Keratinocyte (primary cell): ENCODE data around the gene ADAMTS17. TPM values are rescaled to one million over a fixed set of nuclear protein-coding genes. Genes with fewer than 3 reads are reported as not detected.

Source experiments
- DNase-seq: peaks from one replicate; pipeline ENCODE4 v3.0.0-alpha.2; 2011; ENCODE audit warnings: low read depth, missing footprints, low spot score
- FAIRE-seq: peaks from 2 replicates; lab custom pipeline; 2011; peaks lifted over from hg19 to GRCh38; lab: Jason Lieb, UNC
- H2AFZ ChIP-seq: 2 replicates; pipeline ENCODE4 v1.6.0; 2012; ENCODE audit warnings: low read length, control low read depth, inconsistent platforms; ENCODE audit not compliant: control insufficient read depth
- H3K27ac ChIP-seq: 2 replicates; pipeline ENCODE4 v1.5.1; 2011; ENCODE audit warnings: low read length; ENCODE audit not compliant: control insufficient read depth, insufficient read depth
- H3K27me3 ChIP-seq: 3 replicates; pipeline ENCODE4 v1.6.0; 2011; ENCODE audit warnings: low read length; ENCODE audit not compliant: control insufficient read depth, insufficient read depth; ENCODE audit errors: extremely low read depth
- H3K36me3 ChIP-seq, 2 experiments: 2 replicates in 1 of 2; 3 replicates in 1 of 2; pipeline ENCODE4 v1.5.1; 2011; ENCODE audit warnings: low read length in 2 of 2, mild to moderate bottlenecking in 1 of 2; ENCODE audit not compliant: control insufficient read depth in 2 of 2, insufficient read depth in 2 of 2; ENCODE audit errors: extremely low read depth in 1 of 2
- H3K4me1 ChIP-seq: 3 replicates; pipeline ENCODE4 v1.5.1; 2011; ENCODE audit warnings: low read length; ENCODE audit not compliant: control insufficient read depth, insufficient read depth; ENCODE audit errors: extremely low read depth
- H3K4me2 ChIP-seq: 3 replicates; pipeline ENCODE4 v1.6.0; 2011; ENCODE audit warnings: low read depth, low read length; ENCODE audit not compliant: control insufficient read depth, insufficient read depth; ENCODE audit errors: extremely low read depth
- H3K4me3 ChIP-seq, 3 experiments: fragments of 200-600 bp in 1 of 3; sonication (generic) in 1 of 3; 2 replicates in 2 of 3; 3 replicates in 1 of 3; pipeline ENCODE4 v1.5.1; 2011 to 2016; ENCODE audit warnings: low read length in 3 of 3, mild to moderate bottlenecking in 3 of 3, control low read depth in 2 of 3, inconsistent platforms in 1 of 3, low read depth in 1 of 3, mixed read lengths in 1 of 3, mixed run types in 1 of 3, moderate library complexity in 1 of 3; ENCODE audit not compliant: control insufficient read depth in 2 of 3, insufficient read depth in 2 of 3; ENCODE audit errors: extremely low read depth in 1 of 3
- H3K79me2 ChIP-seq: 2 replicates; pipeline ENCODE4 v1.6.0; 2012; ENCODE audit warnings: low read length; ENCODE audit not compliant: control insufficient read depth, insufficient read depth
- H3K9ac ChIP-seq: 3 replicates; pipeline ENCODE4 v1.6.0; 2011; ENCODE audit warnings: low read length; ENCODE audit not compliant: control insufficient read depth, insufficient read depth; ENCODE audit errors: extremely low read depth
- H3K9me1 ChIP-seq: 3 replicates; pipeline ENCODE4 v1.6.0; 2011; ENCODE audit warnings: low read length; ENCODE audit not compliant: control insufficient read depth, insufficient read depth; ENCODE audit errors: extremely low read depth
- H3K9me3 ChIP-seq: 2 replicates; pipeline ENCODE4 v1.5.1; 2012; ENCODE audit warnings: low read depth, low read length; ENCODE audit not compliant: control insufficient read depth
- H4K20me1 ChIP-seq: 3 replicates; pipeline ENCODE4 v1.6.0; 2011; ENCODE audit warnings: low read length; ENCODE audit not compliant: control insufficient read depth, insufficient read depth; ENCODE audit errors: extremely low read depth
- CTCF ChIP-seq, 3 experiments: IDR thresholded peaks in 1 of 3; conservative IDR thresholded peaks in 1 of 3; optimal IDR thresholded peaks in 1 of 3; 2 replicates in 2 of 3; 3 replicates in 1 of 3; pipeline versions ENCODE3 to v1.5.1; 2011; ENCODE audit warnings: low read length in 3 of 3, mild to moderate bottlenecking in 3 of 3, moderate library complexity in 2 of 3, control low read depth in 1 of 3, inconsistent platforms in 1 of 3; ENCODE audit not compliant: insufficient read depth in 2 of 3; ENCODE audit errors: extremely low read depth in 1 of 3
- EZH2 ChIP-seq: IDR thresholded peaks from one replicate; pipeline ENCODE4 v1.6.1; 2012; ENCODE audit warnings: inconsistent platforms, mild to moderate bottlenecking, low read length, moderate library complexity
- dilution Hi-C: fragments of 300-500 bp; cut with MboI; formaldehyde crosslinking; loops from one replicate; pipeline ENCODE4 v1.7.0; 2020; ENCODE audit warnings: low sequenced_read_pairs; ENCODE audit not compliant: extremely low pct_ligation_motif_present
- polyA plus RNA-seq, 5 experiments: library from polyadenylated mRNA; depleted of rRNA in 3 of 5; stranded (reverse) in 3 of 5; stranded (forward) in 1 of 5; unstranded in 1 of 5; fragments of >200 nt; gene quantifications; 1 replicate in 1 of 5; 2 replicates in 3 of 5; 3 replicates in 1 of 5; pipeline versions ENCODE4 v1.2.1 to v1.2.3, GENCODE V29; 2011 to 2012; ENCODE audit warnings: missing spikeins in 2 of 5, low read depth in 1 of 5, low replicate concordance in 1 of 5

Gene ADAMTS17
- polyA plus RNA-seq, 1 donor (not counting 4 experiments of a cell fraction or from before 2014, with no cell fraction given) = 0.18 TPM

- H4K20me1 ChIP-seq = no peaks in the 10 kb centered on the region
- no peak for TF ChIP-seq EZH2
- no peak for TF ChIP-seq CTCF (optimal IDR thresholded peaks at IDR 0.05 in 1 of 3, IDR thresholded peaks at IDR 0.05 in 1 of 3, conservative IDR thresholded peaks at IDR 0.05 in 1 of 3; ENCODE audit: extremely low read depth in 1 of 3, insufficient read depth in 2 of 3, low read length in 3 of 3)
Measured at GRCh38 chr15:100311833-100312476, 29.8 kb downstream of the ADAMTS17 start.

DNA sequence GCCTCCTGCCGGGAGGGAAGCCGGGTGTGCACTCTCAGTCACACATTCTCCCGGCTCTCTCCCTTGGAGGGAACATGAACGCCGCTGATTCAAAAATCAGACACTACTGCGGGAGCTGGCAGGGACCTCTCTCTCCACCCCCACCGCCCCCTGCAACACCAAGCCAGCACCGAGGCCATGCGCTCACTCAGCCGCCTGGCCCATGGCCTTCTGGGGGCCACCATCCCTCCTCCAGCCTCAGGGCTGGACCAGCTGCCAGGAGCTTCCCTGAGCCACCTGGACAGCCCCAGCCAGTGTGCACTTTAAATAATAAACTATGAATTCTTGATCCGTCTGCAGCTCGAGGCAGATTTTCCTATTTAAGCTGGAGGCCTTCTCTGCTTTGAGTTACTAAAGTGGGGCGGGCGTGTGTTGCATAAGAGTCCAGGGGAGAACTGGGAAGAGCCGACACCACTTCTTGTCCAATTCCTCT lies 30.6 kb downstream of the ADAMTS17 start:
- no peaks in the 10 kb centered on the region for H4K20me1 ChIP-seq
- no peaks in the 10 kb centered on the region for H3K9me1 ChIP-seq
- H3K4me3 ChIP-seq = no peak overlapping the region
- no peak overlapping the region for H3K9ac ChIP-seq
- no peak overlapping the region for H2AFZ ChIP-seq
- no peaks in the 10 kb centered on the region for H3K36me3 ChIP-seq
- H3K27me3 ChIP-seq = peaks cover 27% of the 10 kb centered on the region
- H3K4me1 ChIP-seq = peaks cover 24% of the 10 kb centered on the region
- DNase-seq (no peak), FAIRE-seq (no peak)
- no peak overlapping the region for H3K27ac ChIP-seq
- H3K4me2 ChIP-seq = peak overlapping the region; percentile 49
- dilution Hi-C loops = no loop called here
- H3K9me3 ChIP-seq = no peaks in the 10 kb centered on the region
- no peak for TF ChIP-seq CTCF (optimal IDR thresholded peaks at IDR 0.05 in 1 of 3, IDR thresholded peaks at IDR 0.05 in 1 of 3, conservative IDR thresholded peaks at IDR 0.05 in 1 of 3; ENCODE audit: extremely low read depth in 1 of 3, insufficient read depth in 2 of 3, low read length in 3 of 3)
- no peak for TF ChIP-seq EZH2
- H3K79me2 ChIP-seq = no peaks in the 10 kb centered on the region

More at GRCh38 chr15:100311833-100312476, 29.8 kb downstream of the ADAMTS17 start:
- H3K4me1 ChIP-seq = peaks cover 24% of the 10 kb centered on the region
- H3K9ac ChIP-seq = no peak overlapping the region
- H3K9me3 ChIP-seq = no peaks in the 10 kb centered on the region
- H3K4me2 ChIP-seq = no peak overlapping the region
- H3K4me3 ChIP-seq = no peak overlapping the region
- FAIRE-seq (no peak), DNase-seq (no peak)
- dilution Hi-C loops = no loop called here
- H3K27me3 ChIP-seq = peaks cover 23% of the 10 kb centered on the region
- no peaks in the 10 kb centered on the region for H3K9me1 ChIP-seq
- no peak overlapping the region for H3K27ac ChIP-seq
- no peak overlapping the region for H2AFZ ChIP-seq
- H3K79me2 ChIP-seq = no peaks in the 10 kb centered on the region
- H3K36me3 ChIP-seq = no peaks in the 10 kb centered on the region
